ENCODE measurements around the gene RAB1A. TPM values are rescaled to one million over a fixed set of nuclear protein-coding genes. Genes with fewer than 3 reads are reported as not detected.
A peak's percentile ranks its signal among the peaks of the same experiment; 100 is the strongest.

The RAB1A gene
- total and polyA plus RNA-seq, 9 of the 15 experiments (the other 6 are each of a cell fraction or from before 2014, with no cell fraction given) = 43.8 to 163 (median 67.7) TPM

DNA sequence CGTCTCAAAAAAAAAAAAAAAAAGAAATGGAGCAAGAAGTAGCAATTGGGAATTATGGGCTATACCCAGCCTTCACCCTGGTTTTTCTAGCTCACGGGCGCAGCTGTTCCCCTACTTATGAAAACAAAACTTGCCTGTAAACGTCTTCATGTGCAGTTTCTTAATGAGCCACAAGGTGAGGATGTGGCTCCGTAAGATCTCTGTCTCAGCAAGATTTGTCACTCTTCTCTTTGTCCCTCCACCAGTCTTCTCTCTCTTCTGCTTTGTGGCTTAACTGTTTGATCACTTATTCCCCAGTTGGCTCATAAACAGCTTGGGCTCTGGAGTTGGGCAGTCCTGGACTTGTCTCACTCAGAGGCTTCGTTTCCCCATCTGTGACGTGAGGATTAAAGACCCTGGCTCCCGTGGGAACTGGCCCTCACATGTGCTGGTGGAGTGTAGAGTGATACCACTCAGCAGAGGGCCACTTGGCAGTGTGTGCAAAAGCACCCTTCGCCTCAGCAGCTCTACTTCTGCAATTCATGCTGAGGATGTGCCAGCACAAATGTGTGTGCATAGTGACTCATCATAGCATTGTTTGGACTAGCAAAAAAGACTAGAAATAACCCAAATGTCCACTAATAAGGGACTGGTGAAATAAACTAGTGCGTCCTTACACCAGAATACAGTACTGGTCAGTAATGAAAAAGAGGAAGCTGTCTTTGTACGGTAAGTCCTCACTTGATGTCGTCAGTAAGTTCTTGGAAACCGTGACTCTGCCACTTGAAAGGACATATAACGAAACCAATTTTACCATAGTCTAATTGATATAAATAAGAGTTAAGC, 65.0 kb downstream of the RAB1A start (continued):
- TF ChIP-seq, protein P1, sequence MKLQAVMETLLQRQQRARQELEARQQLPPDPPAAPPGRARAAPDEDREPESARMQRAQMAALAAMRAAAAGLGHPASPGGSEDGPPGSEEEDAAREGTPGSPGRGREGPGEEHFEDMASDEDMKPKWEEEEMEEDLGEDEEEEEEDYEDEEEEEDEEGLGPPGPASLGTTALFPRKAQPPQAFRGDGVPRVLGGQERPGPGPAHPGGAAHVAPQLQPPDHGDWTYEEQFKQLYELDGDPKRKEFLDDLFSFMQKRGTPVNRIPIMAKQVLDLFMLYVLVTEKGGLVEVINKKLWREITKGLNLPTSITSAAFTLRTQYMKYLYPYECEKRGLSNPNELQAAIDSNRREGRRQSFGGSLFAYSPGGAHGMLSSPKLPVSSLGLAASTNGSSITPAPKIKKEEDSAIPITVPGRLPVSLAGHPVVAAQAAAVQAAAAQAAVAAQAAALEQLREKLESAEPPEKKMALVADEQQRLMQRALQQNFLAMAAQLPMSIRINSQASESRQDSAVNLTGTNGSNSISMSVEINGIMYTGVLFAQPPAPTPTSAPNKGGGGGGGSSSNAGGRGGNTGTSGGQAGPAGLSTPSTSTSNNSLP (IDR thresholded peaks at IDR 0.05; ENCODE audit: borderline replicate concordance, low read depth, low read length) = no peak
- peak; percentile 52; the same call in 1 of the 2 replicates for TF ChIP-seq C11orf30 (IDR thresholded peaks at IDR 0.05; ENCODE audit: low read depth)
- TF ChIP-seq BRD4 (IDR thresholded peaks at IDR 0.05) = peak; percentile 45; the same call in 1 of the 2 replicates
- TF ChIP-seq, protein P2, sequence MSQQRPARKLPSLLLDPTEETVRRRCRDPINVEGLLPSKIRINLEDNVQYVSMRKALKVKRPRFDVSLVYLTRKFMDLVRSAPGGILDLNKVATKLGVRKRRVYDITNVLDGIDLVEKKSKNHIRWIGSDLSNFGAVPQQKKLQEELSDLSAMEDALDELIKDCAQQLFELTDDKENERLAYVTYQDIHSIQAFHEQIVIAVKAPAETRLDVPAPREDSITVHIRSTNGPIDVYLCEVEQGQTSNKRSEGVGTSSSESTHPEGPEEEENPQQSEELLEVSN (IDR thresholded peaks at IDR 0.05; ENCODE audit: borderline replicate concordance in 1 of 2, extremely low read depth in 1 of 2, insufficient read depth in 1 of 2, insufficient read length in 1 of 2, low read depth in 1 of 2, low read length in 1 of 2, poor library complexity in 1 of 2, severe bottlenecking in 1 of 2) = no peak
- TF ChIP-seq ETV6 (IDR thresholded peaks at IDR 0.05; ENCODE audit: borderline replicate concordance in 1 of 2, low read depth in 2 of 2, low read length in 1 of 2) = no peak
- no peak for TF ChIP-seq ETV6 (CRISPR knock-in tag; IDR thresholded peaks at IDR 0.05; ENCODE audit: borderline replicate concordance)
- no peak for TF ChIP-seq CXXC5 (CRISPR knock-in tag; IDR thresholded peaks at IDR 0.05)
- TF ChIP-seq, protein P3, sequence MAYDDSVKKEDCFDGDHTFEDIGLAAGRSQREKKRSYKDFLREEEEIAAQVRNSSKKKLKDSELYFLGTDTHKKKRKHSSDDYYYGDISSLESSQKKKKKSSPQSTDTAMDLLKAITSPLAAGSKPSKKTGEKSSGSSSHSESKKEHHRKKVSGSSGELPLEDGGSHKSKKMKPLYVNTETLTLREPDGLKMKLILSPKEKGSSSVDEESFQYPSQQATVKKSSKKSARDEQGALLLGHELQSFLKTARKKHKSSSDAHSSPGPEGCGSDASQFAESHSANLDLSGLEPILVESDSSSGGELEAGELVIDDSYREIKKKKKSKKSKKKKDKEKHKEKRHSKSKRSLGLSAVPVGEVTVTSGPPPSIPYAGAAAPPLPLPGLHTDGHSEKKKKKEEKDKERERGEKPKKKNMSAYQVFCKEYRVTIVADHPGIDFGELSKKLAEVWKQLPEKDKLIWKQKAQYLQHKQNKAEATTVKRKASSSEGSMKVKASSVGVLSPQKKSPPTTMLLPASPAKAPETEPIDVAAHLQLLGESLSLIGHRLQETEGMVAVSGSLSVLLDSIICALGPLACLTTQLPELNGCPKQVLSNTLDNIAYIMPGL (CRISPR knock-in tag; IDR thresholded peaks at IDR 0.05) = no peak
- no peak for TF ChIP-seq FOXP1 (CRISPR knock-in tag; IDR thresholded peaks at IDR 0.05)
- TF ChIP-seq, protein P4, sequence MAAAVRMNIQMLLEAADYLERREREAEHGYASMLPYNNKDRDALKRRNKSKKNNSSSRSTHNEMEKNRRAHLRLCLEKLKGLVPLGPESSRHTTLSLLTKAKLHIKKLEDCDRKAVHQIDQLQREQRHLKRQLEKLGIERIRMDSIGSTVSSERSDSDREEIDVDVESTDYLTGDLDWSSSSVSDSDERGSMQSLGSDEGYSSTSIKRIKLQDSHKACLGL (CRISPR knock-in tag; IDR thresholded peaks at IDR 0.05; ENCODE audit: borderline replicate concordance, poor library complexity, severe bottlenecking) = no peak
- no peak for TF ChIP-seq KLF10 (CRISPR knock-in tag; IDR thresholded peaks at IDR 0.05)
- TF ChIP-seq ZNF134 (CRISPR knock-in tag; conservative IDR thresholded peaks at IDR 0.05) = no peak
- TF ChIP-seq POLR2B (IDR thresholded peaks at IDR 0.05; ENCODE audit: low read depth, partially characterized antibody) = peak; percentile 29
- no peak for TF ChIP-seq KHSRP (IDR thresholded peaks at IDR 0.05)
- TF ChIP-seq ZBTB8A (IDR thresholded peaks at IDR 0.05; ENCODE audit: partially characterized antibody) = no peak
- no peak for TF ChIP-seq POU5F1 (IDR thresholded peaks at IDR 0.05; ENCODE audit: borderline replicate concordance, low read depth, low read length, partially characterized antibody)
- TF ChIP-seq, protein P5, sequence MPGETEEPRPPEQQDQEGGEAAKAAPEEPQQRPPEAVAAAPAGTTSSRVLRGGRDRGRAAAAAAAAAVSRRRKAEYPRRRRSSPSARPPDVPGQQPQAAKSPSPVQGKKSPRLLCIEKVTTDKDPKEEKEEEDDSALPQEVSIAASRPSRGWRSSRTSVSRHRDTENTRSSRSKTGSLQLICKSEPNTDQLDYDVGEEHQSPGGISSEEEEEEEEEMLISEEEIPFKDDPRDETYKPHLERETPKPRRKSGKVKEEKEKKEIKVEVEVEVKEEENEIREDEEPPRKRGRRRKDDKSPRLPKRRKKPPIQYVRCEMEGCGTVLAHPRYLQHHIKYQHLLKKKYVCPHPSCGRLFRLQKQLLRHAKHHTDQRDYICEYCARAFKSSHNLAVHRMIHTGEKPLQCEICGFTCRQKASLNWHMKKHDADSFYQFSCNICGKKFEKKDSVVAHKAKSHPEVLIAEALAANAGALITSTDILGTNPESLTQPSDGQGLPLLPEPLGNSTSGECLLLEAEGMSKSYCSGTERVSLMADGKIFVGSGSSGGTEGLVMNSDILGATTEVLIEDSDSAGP (CRISPR knock-in tag; IDR thresholded peaks at IDR 0.05) = no peak
- no peak for TF ChIP-seq ZNF699 (CRISPR knock-in tag; IDR thresholded peaks at IDR 0.05; ENCODE audit: insufficient replicate concordance)

All from K562 (cell line).